ENCODE data around the gene NCOA7.

Gene NCOA7

DNA sequence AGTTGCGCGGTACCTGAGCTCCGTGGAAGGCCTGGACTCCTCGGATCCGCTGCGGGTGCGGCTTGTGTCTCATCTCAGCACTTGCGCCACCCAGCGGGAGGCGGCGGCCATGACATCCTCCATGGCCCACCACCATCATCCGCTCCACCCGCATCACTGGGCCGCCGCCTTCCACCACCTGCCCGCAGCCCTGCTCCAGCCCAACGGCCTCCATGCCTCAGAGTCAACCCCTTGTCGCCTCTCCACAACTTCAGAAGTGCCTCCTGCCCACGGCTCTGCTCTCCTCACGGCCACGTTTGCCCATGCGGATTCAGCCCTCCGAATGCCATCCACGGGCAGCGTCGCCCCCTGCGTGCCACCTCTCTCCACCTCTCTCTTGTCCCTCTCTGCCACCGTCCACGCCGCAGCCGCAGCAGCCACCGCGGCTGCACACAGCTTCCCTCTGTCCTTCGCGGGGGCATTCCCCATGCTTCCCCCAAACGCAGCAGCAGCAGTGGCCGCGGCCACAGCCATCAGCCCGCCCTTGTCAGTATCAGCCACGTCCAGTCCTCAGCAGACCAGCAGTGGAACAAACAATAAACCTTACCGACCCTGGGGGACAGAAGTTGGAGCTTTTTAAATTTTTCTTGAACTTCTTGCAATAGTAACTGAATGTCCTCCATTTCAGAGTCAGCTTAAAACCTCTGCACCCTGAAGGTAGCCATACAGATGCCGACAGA lies 31.4 kb upstream of the NCOA7 start:
- Histone ChIP-seq H3K4me2 (ENCODE audit: low read length) (no peak overlapping the region), H3K27ac (ENCODE audit: low read depth, low read length) (no peak overlapping the region), H3K36me3 (ENCODE audit: control insufficient read depth, low read length) (no peaks in the 10 kb centered on the region), H3K9me3 (ENCODE audit: control insufficient read depth, insufficient read depth, low read length) (no peaks in the 10 kb centered on the region), H3K79me2 (ENCODE audit: control insufficient read depth, low read length) (no peaks in the 10 kb centered on the region), H3K27me3 (ENCODE audit: control insufficient read depth, low read length) (peaks cover 5% of the 10 kb centered on the region; the same call in 1 of the 2 replicates), H3F3A (ENCODE audit: control insufficient read depth, insufficient read depth) (no peaks in the 10 kb centered on the region), H3K4me1 (ENCODE audit: control insufficient read depth, low read length) (no peaks in the 10 kb centered on the region), H4K20me1 (ENCODE audit: control insufficient read depth, insufficient read depth, low read depth, low read length) (no peaks in the 10 kb centered on the region), H3K4me3 (ENCODE audit: low read length) (no peak overlapping the region), H3K9me2 (replicated peaks; ENCODE audit: control insufficient read depth, low read length) (no peaks in the 10 kb centered on the region)
- TF ChIP-seq EZH2phosphoT487 (IDR thresholded peaks at IDR 0.05; ENCODE audit: borderline replicate concordance, low read length), result no peak
- TF ChIP-seq CTCF (IDR thresholded peaks at IDR 0.05; ENCODE audit: low read depth, low read length, poor library complexity, severe bottlenecking), result no peak

- Histone ChIP-seq H3K79me2 (ENCODE audit: control insufficient read depth, low read length) (no peaks in the 10 kb centered on the region), H3K27me3 (ENCODE audit: control insufficient read depth, low read length) (peaks cover 9% of the 10 kb centered on the region; the same call in 1 of the 2 replicates), H3K4me1 (ENCODE audit: control insufficient read depth, low read length) (no peaks in the 10 kb centered on the region), H3F3A (ENCODE audit: control insufficient read depth, insufficient read depth) (no peaks in the 10 kb centered on the region), H3K36me3 (ENCODE audit: control insufficient read depth, low read length) (no peaks in the 10 kb centered on the region), H3K4me3 (ENCODE audit: low read length) (no peak overlapping the region), H4K20me1 (ENCODE audit: control insufficient read depth, insufficient read depth, low read depth, low read length) (no peaks in the 10 kb centered on the region), H3K9me2 (replicated peaks; ENCODE audit: control insufficient read depth, low read length) (no peaks in the 10 kb centered on the region), H3K27ac (ENCODE audit: low read depth, low read length) (no peak overlapping the region), H3K9me3 (ENCODE audit: control insufficient read depth, insufficient read depth, low read length) (no peaks in the 10 kb centered on the region), H3K4me2 (ENCODE audit: low read length) (no peak overlapping the region)
- TF ChIP-seq EZH2phosphoT487 (IDR thresholded peaks at IDR 0.05; ENCODE audit: borderline replicate concordance, low read length) (no peak), CTCF (IDR thresholded peaks at IDR 0.05; ENCODE audit: low read depth, low read length, poor library complexity, severe bottlenecking) (no peak)
These were observed 30.8 kb upstream of the NCOA7 start for GRCh38 chr6:125759959-125760457.

GRCh38 chr6:125764121-125764671 lies 26.6 kb upstream of the NCOA7 start:
- no peaks in the 10 kb centered on the region for H3K79me2 ChIP-seq (ENCODE audit: control insufficient read depth, low read length)
- H3K4me1 ChIP-seq (ENCODE audit: control insufficient read depth, low read length), result no peaks in the 10 kb centered on the region
- no peak overlapping the region for H3K4me2 ChIP-seq (ENCODE audit: low read length)
- peaks cover 18% of the 10 kb centered on the region for H3K27me3 ChIP-seq (ENCODE audit: control insufficient read depth, low read length)
- no peaks in the 10 kb centered on the region for H3K9me2 ChIP-seq (replicated peaks; ENCODE audit: control insufficient read depth, low read length)
- no peak overlapping the region for H3K27ac ChIP-seq (ENCODE audit: low read depth, low read length)
- H3K4me3 ChIP-seq (ENCODE audit: low read length), result no peak overlapping the region
- no peaks in the 10 kb centered on the region for H3K36me3 ChIP-seq (ENCODE audit: control insufficient read depth, low read length)
- TF ChIP-seq EZH2phosphoT487 (IDR thresholded peaks at IDR 0.05; ENCODE audit: borderline replicate concordance, low read length) (no peak), CTCF (IDR thresholded peaks at IDR 0.05; ENCODE audit: low read depth, low read length, poor library complexity, severe bottlenecking) (no peak)
- H3K9me3 ChIP-seq (ENCODE audit: control insufficient read depth, insufficient read depth, low read length), result no peaks in the 10 kb centered on the region
- H3F3A ChIP-seq (ENCODE audit: control insufficient read depth, insufficient read depth), result no peaks in the 10 kb centered on the region
- no peaks in the 10 kb centered on the region for H4K20me1 ChIP-seq (ENCODE audit: control insufficient read depth, insufficient read depth, low read depth, low read length)
